ENCODE data around the gene PRSS58.
A peak's percentile ranks its signal among the peaks of the same experiment; 100 is the strongest.

The PRSS58 gene, protein sequence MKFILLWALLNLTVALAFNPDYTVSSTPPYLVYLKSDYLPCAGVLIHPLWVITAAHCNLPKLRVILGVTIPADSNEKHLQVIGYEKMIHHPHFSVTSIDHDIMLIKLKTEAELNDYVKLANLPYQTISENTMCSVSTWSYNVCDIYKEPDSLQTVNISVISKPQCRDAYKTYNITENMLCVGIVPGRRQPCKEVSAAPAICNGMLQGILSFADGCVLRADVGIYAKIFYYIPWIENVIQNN

GRCh38 chr7:142257958-142258357 lies at the start of gene PRSS58:
Gene PRSS58 (minus strand): TSS chr7:142258058. CDS start chr7:142257707, 351 bp downstream.
- no peak for DNase-seq

- DNase-seq, result no peak
These were observed 49.5 kb upstream of the PRSS58 start for GRCh38 chr7:142307246-142307900.

- DNase-seq, result peak; percentile 64
These were observed 45.8 kb upstream of the PRSS58 start for GRCh38 chr7:142303650-142304049.

- DNase-seq, result peak; percentile 11
These were observed 44.2 kb upstream of the PRSS58 start for GRCh38 chr7:142301923-142302550.

GRCh38 chr7:142301299-142301698 lies 43.4 kb upstream of the PRSS58 start:
- DNase-seq, result no peak

DNA sequence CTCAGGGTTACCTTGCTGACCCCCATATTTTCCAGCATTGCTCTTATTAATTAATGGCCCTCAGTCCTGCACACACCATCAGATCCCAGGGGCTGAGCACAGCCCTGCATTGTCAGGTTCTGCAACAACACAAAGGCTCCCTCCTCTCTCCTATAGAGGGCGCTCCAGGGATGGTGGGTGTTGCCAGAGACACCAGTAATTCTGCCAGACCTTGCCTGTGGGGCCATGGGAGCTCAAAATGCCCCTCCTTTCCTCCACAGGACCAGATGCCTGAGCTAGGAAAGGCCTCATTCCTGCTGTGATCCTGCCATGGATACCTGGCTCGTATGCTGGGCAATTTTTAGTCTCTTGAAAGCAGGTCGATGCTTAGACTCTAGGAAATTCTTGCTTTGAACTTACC lies 42.8 kb upstream of the PRSS58 start:
- peak; percentile 23 for DNase-seq

- DNase-seq, result no peak
These were observed 41.5 kb upstream of the PRSS58 start for GRCh38 chr7:142299237-142299781.

- no peak for DNase-seq
These were observed 40.8 kb upstream of the PRSS58 start for GRCh38 chr7:142298627-142299026.

GRCh38 chr7:142298009-142298408 lies 40.2 kb upstream of the PRSS58 start:
- peak; percentile 35 for DNase-seq

DNA sequence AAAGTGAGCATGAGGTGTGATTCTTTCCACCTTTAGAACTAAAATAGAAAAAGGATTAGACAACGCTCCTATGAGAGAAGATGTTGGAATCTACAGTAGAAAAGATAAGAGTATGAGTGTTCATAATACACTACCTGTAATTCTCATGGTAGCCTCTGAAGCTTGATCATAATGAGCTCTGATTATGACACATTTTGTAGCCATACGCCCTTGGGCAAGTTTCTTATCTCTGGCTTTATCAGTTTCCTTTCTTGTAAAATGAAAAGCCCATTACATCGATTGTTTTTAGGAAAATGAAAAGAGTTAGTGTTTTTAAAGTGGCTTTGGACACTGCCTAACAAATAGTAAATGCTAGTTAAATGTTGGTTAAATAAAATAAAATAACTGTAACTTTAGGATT lies 22.4 kb upstream of the PRSS58 start:
- no peak for DNase-seq

- DNase-seq, result no peak
These were observed 21.7 kb upstream of the PRSS58 start for GRCh38 chr7:142279601-142280000.

DNA sequence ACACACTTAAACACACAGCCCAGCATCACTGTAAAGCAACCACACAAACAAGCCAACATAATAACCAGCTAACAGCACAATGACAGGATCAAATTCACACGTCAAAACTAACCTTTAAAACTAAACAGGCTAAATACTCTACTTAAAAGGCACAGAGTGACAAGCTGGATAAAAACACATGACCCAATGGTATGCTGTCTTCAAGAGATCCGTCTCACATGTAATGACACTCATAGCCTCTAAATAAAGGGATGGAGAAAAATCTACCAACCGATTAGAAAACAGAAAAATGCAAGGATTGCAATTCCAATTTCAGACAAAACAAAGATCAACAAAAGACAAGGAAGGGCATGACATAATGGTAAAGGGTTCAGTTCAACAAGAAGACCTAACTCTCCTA lies 17.2 kb upstream of the PRSS58 start:
- DNase-seq, result no peak

DNA sequence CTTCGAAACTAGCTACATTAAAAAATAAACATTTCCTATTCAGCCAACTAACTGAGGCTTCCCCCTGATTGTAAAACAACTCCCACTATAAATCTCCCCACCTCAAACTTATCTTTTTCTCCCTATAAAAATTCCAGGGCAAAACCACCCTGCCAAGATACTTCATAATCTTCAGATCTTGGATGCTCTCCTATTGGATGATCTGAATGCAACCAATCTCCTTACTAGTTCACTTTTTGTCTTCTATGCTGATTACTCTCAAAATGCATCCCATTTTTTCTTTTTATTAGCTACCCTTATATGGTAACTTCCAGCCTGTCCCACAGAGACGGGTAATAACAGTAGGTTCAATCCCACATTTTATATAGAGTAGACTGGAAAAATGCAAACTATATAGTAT lies 15.0 kb upstream of the PRSS58 start:
- DNase-seq, result no peak

- no peak for DNase-seq
These were observed 5.9 kb upstream of the PRSS58 start for GRCh38 chr7:142263598-142264380.

DNA sequence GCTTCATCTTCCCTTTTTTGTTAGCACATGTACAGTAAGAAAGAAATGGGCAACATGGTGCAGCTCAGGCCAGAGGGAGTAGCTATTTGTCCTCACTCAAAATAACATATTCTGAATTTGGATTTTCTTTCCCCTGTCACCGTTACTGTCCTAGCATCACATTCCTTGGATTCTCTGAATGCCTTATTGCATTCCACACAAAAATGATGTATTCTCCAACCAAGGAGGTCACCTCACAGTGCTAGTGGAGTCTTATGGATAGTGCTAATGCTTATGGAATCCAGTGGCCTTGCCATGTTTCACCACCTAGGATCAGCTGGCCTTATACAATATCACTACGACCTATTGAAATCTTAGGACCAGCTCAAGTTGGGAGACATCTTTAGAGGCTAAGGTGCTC lies 7.2 kb downstream of the PRSS58 start:
- no peak for DNase-seq

- no peak for DNase-seq
These were observed 7.9 kb downstream of the PRSS58 start for GRCh38 chr7:142249918-142250317.

DNA sequence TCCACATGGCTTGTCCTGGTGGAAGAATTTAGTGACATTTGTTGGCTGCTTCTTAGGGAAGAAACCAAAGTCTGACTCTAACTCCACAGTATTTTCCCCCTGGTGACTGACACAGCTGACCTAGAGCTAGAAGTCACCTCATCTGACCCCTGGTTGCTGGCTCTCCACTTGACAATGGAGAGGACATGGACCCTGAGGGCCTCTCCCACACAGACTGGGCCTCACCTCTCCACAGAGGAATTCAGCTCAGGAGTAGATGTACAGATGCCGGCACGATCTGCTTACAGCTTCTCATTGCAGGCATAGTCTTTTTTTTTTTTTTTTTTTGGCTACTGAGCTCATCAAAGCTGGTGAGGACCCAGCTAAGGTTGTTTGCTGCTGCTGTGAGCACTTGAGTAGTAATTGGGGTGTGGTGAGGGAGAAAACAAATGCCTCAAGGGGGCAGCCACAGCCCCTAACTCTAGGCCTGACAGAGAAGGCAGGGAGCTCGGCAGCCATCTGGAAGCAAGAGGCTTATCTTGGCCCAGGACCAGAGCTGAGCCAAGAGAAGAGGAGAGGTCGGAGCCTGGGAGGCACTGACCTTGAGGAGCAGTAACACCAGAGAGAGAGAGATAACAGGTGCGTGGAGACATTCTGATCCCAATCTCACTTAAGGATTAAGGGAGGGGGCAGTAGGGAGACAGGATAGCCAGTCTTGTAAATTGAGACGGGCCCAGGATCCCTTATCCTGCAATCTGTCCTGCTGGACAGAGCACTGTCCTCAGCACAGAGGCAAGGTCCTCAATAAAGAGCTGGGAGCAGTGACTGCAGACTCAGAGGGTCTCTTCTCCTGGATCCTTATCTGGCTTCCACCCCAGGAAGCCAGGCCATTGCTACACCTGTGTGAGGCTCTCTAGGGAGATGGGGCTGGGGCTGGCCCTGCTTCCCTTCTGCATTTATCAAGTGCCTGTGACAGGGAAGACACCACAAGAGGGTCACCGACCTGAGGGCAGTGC lies 9.4 kb downstream of the PRSS58 start:
- DNase-seq, result no peak

- DNase-seq, result no peak
These were observed 14.0 kb downstream of the PRSS58 start for GRCh38 chr7:142243823-142244222.

DNA sequence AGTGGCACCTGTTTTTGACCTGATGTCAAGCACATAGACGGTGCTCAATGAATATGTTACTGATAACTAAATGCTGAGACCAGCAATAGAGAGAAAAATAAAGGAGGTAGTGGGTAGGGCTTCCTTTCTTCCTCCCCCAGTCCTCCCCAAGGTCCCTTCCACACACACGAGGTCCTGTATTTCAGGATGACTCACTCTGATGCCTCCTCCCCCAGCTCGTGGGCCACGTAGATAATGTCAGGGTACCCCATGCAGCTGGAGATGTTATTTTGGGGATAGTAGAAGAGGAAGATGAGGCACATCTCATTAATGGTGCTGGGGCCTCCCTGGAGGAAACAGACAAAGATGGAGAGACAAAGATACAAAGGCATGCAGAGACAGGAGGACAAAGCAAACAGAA lies 17.3 kb downstream of the PRSS58 start:
- DNase-seq, result no peak

DNA sequence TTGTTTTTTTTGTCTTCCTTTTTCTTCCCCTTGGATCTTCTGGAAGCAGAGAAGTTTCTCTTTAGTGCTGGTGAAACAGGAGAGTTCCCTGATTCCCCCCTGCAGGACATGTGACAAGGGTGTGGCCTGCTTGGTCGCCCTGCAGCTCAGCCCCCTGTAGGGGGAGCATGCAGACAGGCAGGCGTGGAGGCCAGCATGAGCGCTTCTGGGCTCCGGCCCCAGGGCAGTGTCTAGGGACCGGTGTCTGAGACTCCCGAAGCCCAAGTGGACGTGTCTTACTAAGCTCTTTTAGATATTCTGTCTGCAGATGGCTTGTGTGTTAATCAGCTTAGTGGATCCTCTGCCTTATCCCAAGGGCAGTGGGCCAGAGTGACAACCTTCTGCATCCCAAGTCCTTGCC lies 26.1 kb downstream of the PRSS58 start:
- no peak for DNase-seq

GRCh38 chr7:142228537-142229104 lies 29.2 kb downstream of the PRSS58 start:
- DNase-seq, result no peak
